A549 (cell line): ENCODE measurements around the gene ZSCAN10. TPM values are rescaled to one million over a fixed set of nuclear protein-coding genes. Genes with fewer than 3 reads are reported as not detected.
A peak's percentile ranks its signal among the peaks of the same experiment; 100 is the strongest.

Experiments
- ATAC-seq, 2 experiments: fragments of 200-7000 bp in 1 of 2; fragments of >200 bp in 1 of 2; cut with Nextera tagmentation in 1 of 2; cut with Tn5 transposase in 1 of 2; 3 replicates each; pipeline versions ENCODE4 v1.8.0 to v1.9.1; 2018 to 2020; ENCODE audit warnings: mild to moderate bottlenecking in 1 of 2, moderate library complexity in 1 of 2
- CTCF ChIA-PET: fragments of 300-600 bp; sonication (Branson Sonifier 250); formaldehyde crosslinking; extraction: SDS; loops from one replicate; lab custom pipeline; 2021; ENCODE audit warnings: antibody characterized with exemption, inconsistent platforms; lab: Yijun Ruan, JAX
- POLR2A ChIA-PET: fragments of 350-600 bp; formaldehyde crosslinking; extraction: SDS; loops from one replicate; lab custom pipeline; 2021; ENCODE audit warnings: antibody characterized with exemption, inconsistent platforms; lab: Yijun Ruan, JAX
- DNase-seq, 2 experiments: peaks; one replicate each; pipeline versions ENCODE4 v3.0.0 to v3.0.0-alpha.2; 2011 to 2016; ENCODE audit warnings: low read depth in 1 of 2, low spot score in 1 of 2
- FAIRE-seq: peaks from 2 replicates; lab custom pipeline; 2011; peaks lifted over from hg19 to GRCh38; lab: Jason Lieb, UNC
- H3K27ac ChIP-seq, 2 experiments: fragments of >200 bp; sonication (Bioruptor Twin); formaldehyde crosslinking; 3 replicates each; pipeline ENCODE4 v1.5.1; 2016 to 2017
- H3K4me1 ChIP-seq: fragments of >200 bp; sonication (Bioruptor Twin); formaldehyde crosslinking; 3 replicates; pipeline ENCODE4 v1.6.1; 2016
- H3K4me2 ChIP-seq: fragments of >200 bp; sonication (Bioruptor Twin); formaldehyde crosslinking; 3 replicates; pipeline ENCODE4 v1.6.1; 2016
- H3K4me3 ChIP-seq: fragments of >200 bp; sonication (Bioruptor Twin); formaldehyde crosslinking; 3 replicates; pipeline ENCODE4 v1.5.1; 2016
- H3K9me3 ChIP-seq: fragments of >200 bp; sonication (Bioruptor Twin); formaldehyde crosslinking; 3 replicates; pipeline ENCODE4 v1.6.1; 2016
- CBX2 ChIP-seq: fragments of 200-600 bp; sonication (generic); IDR thresholded peaks from 2 replicates; pipeline ENCODE4 v1.6.1; 2016; ENCODE audit warnings: low read depth, mild to moderate bottlenecking, borderline replicate concordance
- EHMT2 ChIP-seq: fragments of 200-600 bp; sonication (generic); IDR thresholded peaks from 2 replicates; pipeline ENCODE4 v1.6.1; 2016; ENCODE audit warnings: antibody characterized with exemption, low read depth, mild to moderate bottlenecking, moderate library complexity
- EP300 ChIP-seq, 2 experiments: fragments of >200 bp; sonication (Bioruptor Twin); formaldehyde crosslinking; IDR thresholded peaks; 2 replicates in 1 of 2; 3 replicates in 1 of 2; pipeline ENCODE4 v1.6.1; 2016 to 2017
- FOXS1 ChIP-seq: fragments of 250-450 bp; sonication (Bioruptor Pico); IDR thresholded peaks from 2 replicates; pipeline ENCODE4 v1.5.0; 2020; ENCODE audit warnings: mild to moderate bottlenecking, moderate library complexity
- GATA3 ChIP-seq: IDR thresholded peaks from 2 replicates; pipeline ENCODE4 v1.6.1; 2012; ENCODE audit warnings: borderline replicate concordance
- HOXA7 ChIP-seq: fragments of 250-450 bp; sonication (Bioruptor Pico); IDR thresholded peaks from 2 replicates; pipeline ENCODE4 v1.5.0; 2020; ENCODE audit warnings: mild to moderate bottlenecking, moderate library complexity
- HOXB13 ChIP-seq: fragments of 250-450 bp; sonication (Bioruptor Pico); IDR thresholded peaks from 2 replicates; pipeline ENCODE4 v1.5.0; 2020; ENCODE audit warnings: low read depth, mild to moderate bottlenecking, moderate library complexity
- HOXB5 ChIP-seq: fragments of 250-450 bp; sonication (Bioruptor Pico); IDR thresholded peaks from 2 replicates; pipeline ENCODE4 v1.5.0; 2020; ENCODE audit warnings: mild to moderate bottlenecking, moderate library complexity
- JUN ChIP-seq, 2 experiments: fragments of >200 bp; sonication (Bioruptor Twin); formaldehyde crosslinking; IDR thresholded peaks; 2 replicates in 1 of 2; 3 replicates in 1 of 2; pipeline ENCODE4 v1.6.1; 2016 to 2017
- JUNB ChIP-seq: fragments of >200 bp; sonication (Bioruptor Twin); formaldehyde crosslinking; IDR thresholded peaks from 2 replicates; pipeline ENCODE4 v1.6.1; 2016
- KDM1A ChIP-seq: fragments of 200-600 bp; sonication (generic); IDR thresholded peaks from 2 replicates; pipeline ENCODE4 v1.6.1; 2016; ENCODE audit warnings: low read depth, mild to moderate bottlenecking
- KDM5A ChIP-seq: fragments of 200-600 bp; sonication (generic); IDR thresholded peaks from 2 replicates; pipeline ENCODE4 v1.6.1; 2016; ENCODE audit warnings: antibody characterized with exemption, mild to moderate bottlenecking
- RARB ChIP-seq: fragments of 250-450 bp; sonication (Bioruptor Pico); IDR thresholded peaks from 2 replicates; pipeline ENCODE4 v1.8.0; 2021; ENCODE audit warnings: mild to moderate bottlenecking, moderate library complexity
- RCOR1 ChIP-seq: fragments of 150-350 bp; IDR thresholded peaks from 2 replicates; pipeline ENCODE4 v1.6.1; 2014; ENCODE audit warnings: antibody characterized with exemption, low read length, low read depth
- RNF2 ChIP-seq: fragments of 200-600 bp; sonication (generic); IDR thresholded peaks from 2 replicates; pipeline ENCODE4 v1.6.1; 2016; ENCODE audit warnings: low read depth, mild to moderate bottlenecking, antibody characterized with exemption, moderate library complexity, borderline replicate concordance
- TFCP2L1 ChIP-seq: fragments of 250-450 bp; sonication (Bioruptor Pico); IDR thresholded peaks from 2 replicates; pipeline ENCODE4 v1.5.0; 2021; ENCODE audit warnings: mild to moderate bottlenecking
- TP53 ChIP-seq: fragments of 250-450 bp; sonication (Bioruptor Pico); IDR thresholded peaks from 2 replicates; pipeline ENCODE4 v1.5.0; 2021; ENCODE audit warnings: mild to moderate bottlenecking, moderate library complexity
- ZC3H11A ChIP-seq: fragments of 450-650 bp; IDR thresholded peaks from 2 replicates; pipeline ENCODE4 v1.6.1; 2014; ENCODE audit warnings: antibody characterized with exemption, mild to moderate bottlenecking
- ZSCAN20 ChIP-seq: fragments of 250-450 bp; sonication (Bioruptor Pico); IDR thresholded peaks from 2 replicates; pipeline ENCODE4 v1.8.0; 2022; ENCODE audit warnings: mild to moderate bottlenecking, moderate library complexity
- WGBS: methylation state at CpG from one replicate; pipeline ENCODE4 v1.1.6; 2017; ENCODE audit errors: missing lambda C conversion rate; 5-methylcytosine and 5-hydroxymethylcytosine counted together
- polyA plus RNA-seq, 4 experiments: library from polyadenylated mRNA; depleted of rRNA in 3 of 4; stranded (reverse); fragments of >200 nt; fragmentation: RNase III in 1 of 4; extraction: RNeasy Plus Mini Kit Qiagen cat#74134 plus additional on column Dnase treatment in 1 of 4; gene quantifications; 2 replicates in 3 of 4; 3 replicates in 1 of 4; pipeline ENCODE4 v1.2.3, GENCODE V29; 2011 to 2017
- TF ChIP-seq, protein P1 (sequence below): fragments of 250-450 bp; sonication (Bioruptor Pico); IDR thresholded peaks from 2 replicates; pipeline ENCODE4 v1.5.0; 2020; ENCODE audit warnings: low read depth, mild to moderate bottlenecking, moderate library complexity
- TF ChIP-seq, protein P2 (sequence below): fragments of 200-600 bp; sonication (generic); IDR thresholded peaks from 2 replicates; pipeline ENCODE4 v1.6.1; 2016; ENCODE audit warnings: antibody characterized with exemption, mild to moderate bottlenecking, moderate library complexity
- TF ChIP-seq, protein P3 (sequence below): fragments of >200 bp; sonication (Bioruptor Twin); formaldehyde crosslinking; IDR thresholded peaks from 2 replicates; pipeline ENCODE4 v1.6.1; 2016
- TF ChIP-seq, protein P4 (sequence below): IDR thresholded peaks from 2 replicates; pipeline ENCODE4 v1.6.1; 2012; ENCODE audit warnings: low read depth, borderline replicate concordance

ZSCAN10 gene
- polyA plus RNA-seq, 2 of the 4 experiments (the other 2 are of a cell fraction): 0.08 TPM; not detected in 1

DNA sequence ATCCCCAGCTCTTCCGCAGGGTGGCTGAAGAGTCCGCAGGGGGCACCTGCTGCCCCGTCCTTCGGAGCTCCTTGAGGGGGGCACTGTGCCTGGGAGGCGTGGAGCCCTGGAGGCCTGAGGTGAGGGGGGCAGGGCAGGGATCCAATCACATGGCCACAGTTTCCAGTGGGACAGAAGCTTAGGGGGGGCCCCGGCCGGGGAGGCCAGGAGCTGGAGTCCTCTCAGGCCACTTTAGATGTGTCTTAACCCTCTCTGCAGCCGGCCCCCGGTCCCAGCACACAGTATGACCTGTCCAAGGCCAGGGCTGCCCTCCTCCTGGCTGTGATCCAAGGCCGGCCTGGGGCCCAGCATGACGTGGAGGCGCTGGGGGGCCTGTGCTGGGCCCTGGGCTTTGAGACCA lies 46.6 kb upstream of the ZSCAN10 start (continued):
- no peak for TF ChIP-seq ZSCAN20
- no peak for TF ChIP-seq HOXB5 (CRISPR knock-in tag)
- no peak for TF ChIP-seq RCOR1
- TF ChIP-seq EP300 (IDR thresholded peaks at IDR 0.05): no peak
- TF ChIP-seq HOXA7 (CRISPR knock-in tag): no peak
- TF ChIP-seq, protein P1, sequence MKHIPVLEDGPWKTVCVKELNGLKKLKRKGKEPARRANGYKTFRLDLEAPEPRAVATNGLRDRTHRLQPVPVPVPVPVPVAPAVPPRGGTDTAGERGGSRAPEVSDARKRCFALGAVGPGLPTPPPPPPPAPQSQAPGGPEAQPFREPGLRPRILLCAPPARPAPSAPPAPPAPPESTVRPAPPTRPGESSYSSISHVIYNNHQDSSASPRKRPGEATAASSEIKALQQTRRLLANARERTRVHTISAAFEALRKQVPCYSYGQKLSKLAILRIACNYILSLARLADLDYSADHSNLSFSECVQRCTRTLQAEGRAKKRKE (CRISPR knock-in tag): no peak
- TF ChIP-seq RARB: no peak
- no peak for TF ChIP-seq HOXB13 (CRISPR knock-in tag)
- TF ChIP-seq JUN (IDR thresholded peaks at IDR 0.05): no peak
- no peak for TF ChIP-seq EHMT2
- no peak for TF ChIP-seq KDM5A

DNA sequence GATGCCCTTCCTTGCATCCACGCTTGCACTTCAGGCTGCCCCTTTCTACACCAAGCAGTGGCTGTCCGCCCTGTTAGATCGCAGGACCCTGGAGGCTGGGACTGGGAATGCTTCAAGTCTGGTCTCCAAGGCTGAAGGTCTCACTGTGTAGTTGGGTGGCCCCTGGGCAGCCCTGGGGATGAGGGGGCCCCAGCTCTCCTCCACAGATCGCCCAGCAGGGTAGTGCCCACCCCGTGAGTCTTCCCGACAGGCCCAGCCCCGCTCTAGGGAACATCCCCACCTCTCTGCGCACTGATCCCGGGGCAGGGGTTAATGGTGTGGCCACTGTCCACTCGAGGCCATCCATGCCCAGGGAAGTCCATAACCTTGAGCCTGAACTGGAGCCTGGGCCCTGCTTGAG lies 46.1 kb upstream of the ZSCAN10 start:
- FAIRE-seq (no peak), DNase-seq (no peak), ATAC-seq (0 out of 6 replicates have a peak, but pooled peaks of 1 of the 2 experiments have one; percentile 2)
- Histone ChIP-seq H3K4me3 (no peak overlapping the region), H3K4me1 (peaks cover 7% of the 10 kb centered on the region), H3K4me2 (no peak overlapping the region), H3K27ac (no peak overlapping the region), H3K9me3 (no peaks in the 10 kb centered on the region)
- ChIA-PET CTCF (interaction anchor here (1.2 to 11.2 kb wide), 4 partner anchors 10 to 86 kb away, joined by 3 to 158 read pairs (median 6); partner anchors contain the start of gene ZNF213), POLR2A (interaction anchor here (2.3 kb wide), 1 partner anchor 11 kb away, joined by 23 read pairs; the partner anchor contains the start of gene ZNF213)
- TF ChIP-seq HOXB13 (CRISPR knock-in tag) (no peak), CBX2 (no peak), RNF2 (no peak), ZC3H11A (no peak), GATA3 (no peak), JUNB (no peak), HOXB5 (CRISPR knock-in tag) (no peak), TFCP2L1 (no peak), FOXS1 (CRISPR knock-in tag) (no peak), KDM1A (no peak), RCOR1 (no peak), HOXA7 (CRISPR knock-in tag) (no peak), TP53 (CRISPR knock-in tag) (no peak)
- TF ChIP-seq, protein P2, sequence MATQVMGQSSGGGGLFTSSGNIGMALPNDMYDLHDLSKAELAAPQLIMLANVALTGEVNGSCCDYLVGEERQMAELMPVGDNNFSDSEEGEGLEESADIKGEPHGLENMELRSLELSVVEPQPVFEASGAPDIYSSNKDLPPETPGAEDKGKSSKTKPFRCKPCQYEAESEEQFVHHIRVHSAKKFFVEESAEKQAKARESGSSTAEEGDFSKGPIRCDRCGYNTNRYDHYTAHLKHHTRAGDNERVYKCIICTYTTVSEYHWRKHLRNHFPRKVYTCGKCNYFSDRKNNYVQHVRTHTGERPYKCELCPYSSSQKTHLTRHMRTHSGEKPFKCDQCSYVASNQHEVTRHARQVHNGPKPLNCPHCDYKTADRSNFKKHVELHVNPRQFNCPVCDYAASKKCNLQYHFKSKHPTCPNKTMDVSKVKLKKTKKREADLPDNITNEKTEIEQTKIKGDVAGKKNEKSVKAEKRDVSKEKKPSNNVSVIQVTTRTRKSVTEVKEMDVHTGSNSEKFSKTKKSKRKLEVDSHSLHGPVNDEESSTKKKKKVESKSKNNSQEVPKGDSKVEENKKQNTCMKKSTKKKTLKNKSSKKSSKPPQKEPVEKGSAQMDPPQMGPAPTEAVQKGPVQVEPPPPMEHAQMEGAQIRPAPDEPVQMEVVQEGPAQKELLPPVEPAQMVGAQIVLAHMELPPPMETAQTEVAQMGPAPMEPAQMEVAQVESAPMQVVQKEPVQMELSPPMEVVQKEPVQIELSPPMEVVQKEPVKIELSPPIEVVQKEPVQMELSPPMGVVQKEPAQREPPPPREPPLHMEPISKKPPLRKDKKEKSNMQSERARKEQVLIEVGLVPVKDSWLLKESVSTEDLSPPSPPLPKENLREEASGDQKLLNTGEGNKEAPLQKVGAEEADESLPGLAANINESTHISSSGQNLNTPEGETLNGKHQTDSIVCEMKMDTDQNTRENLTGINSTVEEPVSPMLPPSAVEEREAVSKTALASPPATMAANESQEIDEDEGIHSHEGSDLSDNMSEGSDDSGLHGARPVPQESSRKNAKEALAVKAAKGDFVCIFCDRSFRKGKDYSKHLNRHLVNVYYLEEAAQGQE: no peak
- TF ChIP-seq, protein P3, sequence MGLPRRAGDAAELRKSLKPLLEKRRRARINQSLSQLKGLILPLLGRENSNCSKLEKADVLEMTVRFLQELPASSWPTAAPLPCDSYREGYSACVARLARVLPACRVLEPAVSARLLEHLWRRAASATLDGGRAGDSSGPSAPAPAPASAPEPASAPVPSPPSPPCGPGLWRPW: no peak
- TF ChIP-seq, protein P4, sequence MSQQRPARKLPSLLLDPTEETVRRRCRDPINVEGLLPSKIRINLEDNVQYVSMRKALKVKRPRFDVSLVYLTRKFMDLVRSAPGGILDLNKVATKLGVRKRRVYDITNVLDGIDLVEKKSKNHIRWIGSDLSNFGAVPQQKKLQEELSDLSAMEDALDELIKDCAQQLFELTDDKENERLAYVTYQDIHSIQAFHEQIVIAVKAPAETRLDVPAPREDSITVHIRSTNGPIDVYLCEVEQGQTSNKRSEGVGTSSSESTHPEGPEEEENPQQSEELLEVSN: no peak
- WGBS: 78% methylated on average over 4 of the region's 10 CpGs
